KOPT-K1 (cell line): ENCODE data around the gene HOXB7.

Source experiments
- H3K27ac ChIP-seq: fragments of 200-600 bp; sonication (generic); 2 replicates; pipeline ENCODE4 v1.5.1; 2016; ENCODE audit warnings: antibody characterized with exemption, mild to moderate bottlenecking, low read depth, low read length; ENCODE audit not compliant: poor library complexity, severe bottlenecking
- H3K36me3 ChIP-seq: fragments of 200-600 bp; sonication (generic); 2 replicates; pipeline ENCODE4 v1.5.1; 2017; ENCODE audit warnings: antibody characterized with exemption, mild to moderate bottlenecking, low read length, moderate library complexity; ENCODE audit not compliant: insufficient read depth
- H3K9me3 ChIP-seq: fragments of 200-600 bp; sonication (generic); 2 replicates; pipeline ENCODE4 v1.5.1; 2017; ENCODE audit warnings: antibody characterized with exemption, low read length, mild to moderate bottlenecking; ENCODE audit not compliant: insufficient read depth, poor library complexity, severe bottlenecking

The HOXB7 gene

GRCh38 chr17:48628649-48629410, 18.0 kb upstream of the HOXB7 start:
- H3K27ac ChIP-seq, result no peak overlapping the region
- no peaks in the 10 kb centered on the region for H3K9me3 ChIP-seq

GRCh38 chr17:48627623-48628521, 17.1 kb upstream of the HOXB7 start:
- Histone ChIP-seq H3K27ac (no peak overlapping the region), H3K9me3 (no peaks in the 10 kb centered on the region), H3K36me3 (no peaks in the 10 kb centered on the region)

More at GRCh38 chr17:48628649-48629410, 18.0 kb upstream of the HOXB7 start:
- H3K36me3 ChIP-seq, result no peaks in the 10 kb centered on the region

- Histone ChIP-seq H3K27ac (no peak overlapping the region), H3K9me3 (no peaks in the 10 kb centered on the region), H3K36me3 (no peaks in the 10 kb centered on the region)
Measured at GRCh38 chr17:48627118-48627597, 16.3 kb upstream of the HOXB7 start.

- Histone ChIP-seq H3K27ac (no peak within 1 kb of the TSS), H3K9me3 (no peaks in the 10 kb centered on the region), H3K36me3 (no peaks in the 10 kb centered on the region)
Measured at GRCh38 chr17:48626245-48627117, 15.7 kb upstream of the HOXB7 start, which contains the start of gene HOXB9. Gene HOXB9, minus strand, starts transcription at chr17:48626358. Its CDS starts 89 bp downstream, at chr17:48626269.

- H3K27ac ChIP-seq, result no peak overlapping the region
- H3K36me3 ChIP-seq, result no peaks in the 10 kb centered on the region
- no peaks in the 10 kb centered on the region for H3K9me3 ChIP-seq
Measured at GRCh38 chr17:48625495-48626244, 14.9 kb upstream of the HOXB7 start.

GRCh38 chr17:48624544-48625494, 14.0 kb upstream of the HOXB7 start:
- H3K36me3 ChIP-seq, result no peaks in the 10 kb centered on the region
- H3K27ac ChIP-seq, result no peak overlapping the region
- no peaks in the 10 kb centered on the region for H3K9me3 ChIP-seq

- no peaks in the 10 kb centered on the region for H3K36me3 ChIP-seq
- no peak overlapping the region for H3K27ac ChIP-seq
- H3K9me3 ChIP-seq, result no peaks in the 10 kb centered on the region
Measured at GRCh38 chr17:48624118-48624517, 13.3 kb upstream of the HOXB7 start.

- Histone ChIP-seq H3K27ac (no peak overlapping the region), H3K9me3 (no peaks in the 10 kb centered on the region), H3K36me3 (no peaks in the 10 kb centered on the region)
Measured at GRCh38 chr17:48623583-48623982, 12.8 kb upstream of the HOXB7 start.

- Histone ChIP-seq H3K9me3 (no peaks in the 10 kb centered on the region), H3K27ac (no peak overlapping the region), H3K36me3 (no peaks in the 10 kb centered on the region)
Measured at GRCh38 chr17:48622857-48623256, 12.0 kb upstream of the HOXB7 start.

- no peaks in the 10 kb centered on the region for H3K9me3 ChIP-seq
- no peaks in the 10 kb centered on the region for H3K36me3 ChIP-seq
- no peak overlapping the region for H3K27ac ChIP-seq
Measured at GRCh38 chr17:48621410-48622392, 10.9 kb upstream of the HOXB7 start.

GRCh38 chr17:48620461-48621139, 9.8 kb upstream of the HOXB7 start:
- H3K27ac ChIP-seq, result no peak overlapping the region
- no peaks in the 10 kb centered on the region for H3K36me3 ChIP-seq
- no peaks in the 10 kb centered on the region for H3K9me3 ChIP-seq
